NCI-H446 (cell line): Measurements from ENCODE around the gene FAM111B.
"Not testable (repeated sequence)": the region's sequence is repeated elsewhere in the genome, so short reads cannot be mapped to it uniquely, and the experiment has no call there.

ENCODE experiments used
- DNase-seq, 2 experiments: peaks; one replicate each; lab custom pipeline; 2025; lab: John Stamatoyannopoulos, UW

FAM111B gene

DNA sequence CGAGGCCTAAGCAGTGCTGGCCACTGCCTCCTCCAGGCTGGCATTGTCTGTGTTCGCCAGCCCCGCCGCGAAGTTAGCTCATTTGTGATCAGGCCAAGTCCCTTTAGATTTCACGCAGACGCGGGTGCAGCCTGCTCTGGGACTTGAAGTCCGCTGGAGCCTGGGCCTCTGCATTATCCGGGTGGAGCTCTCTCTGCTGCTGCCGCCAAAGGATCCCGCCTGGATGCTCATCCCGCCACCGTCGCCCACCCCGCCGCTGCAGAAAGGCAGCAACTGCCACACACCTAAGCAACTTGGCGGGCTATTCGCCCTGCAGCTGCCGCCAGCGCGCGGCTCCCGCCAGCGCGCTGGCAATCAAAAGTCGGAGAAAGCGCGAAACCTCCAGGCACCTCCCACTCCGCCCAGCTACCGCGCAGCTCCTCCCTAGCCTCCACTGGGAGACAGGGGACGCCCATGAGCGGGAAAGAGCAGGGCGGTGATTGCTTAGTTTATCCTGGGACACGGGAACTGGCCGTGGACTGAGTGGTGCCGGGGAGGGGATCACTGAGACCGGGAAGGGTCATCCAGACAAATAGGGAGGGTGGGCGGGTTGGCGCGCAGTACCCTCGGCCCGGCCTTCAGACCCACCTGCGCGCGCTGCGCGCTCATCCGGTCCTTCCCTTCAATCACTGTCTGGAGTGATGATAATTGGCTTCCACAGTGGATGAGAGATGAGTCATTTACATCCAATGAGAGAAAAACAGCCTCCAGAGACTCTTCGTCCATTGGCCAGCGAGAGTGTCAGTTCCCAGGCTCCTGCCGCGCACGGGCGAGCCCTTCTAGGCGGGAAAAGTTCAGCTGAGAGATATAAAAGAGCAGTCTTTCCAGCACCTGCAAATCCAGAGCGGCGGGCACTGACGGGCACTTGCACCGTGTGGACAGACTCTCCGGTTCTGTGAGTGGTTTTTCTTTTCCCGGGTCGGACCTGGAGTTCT is at the start of gene FAM111B:
FAM111B (plus strand) TSS at position 875 of the 974 bp plus-strand sequence. CDS start 2,389 bp downstream, outside the sequence.
- peak; percentile 90 to 97 for DNase-seq

GRCh38 chr11:59058120-59059033 is 48.7 kb upstream of the FAM111B start:
- DNase-seq = peak; percentile 85 to 94

DNA sequence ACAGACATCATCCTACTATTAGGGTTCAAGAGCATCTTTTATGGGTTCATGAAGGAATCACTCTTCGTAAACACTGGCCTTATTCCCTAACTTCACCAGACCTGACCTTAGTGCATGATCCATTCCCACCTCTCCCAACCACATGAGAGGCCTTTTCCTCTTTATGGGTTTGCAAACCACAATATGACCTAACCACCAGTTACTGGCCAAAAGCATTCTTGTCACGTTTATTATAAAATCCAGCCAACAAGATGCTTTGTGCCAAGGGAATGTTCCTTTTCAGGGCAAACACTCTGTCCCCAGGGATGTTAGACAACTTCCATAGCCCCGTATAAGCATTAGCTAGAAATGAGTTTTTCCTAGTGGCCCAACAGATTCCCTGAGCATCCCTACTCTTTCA is 46.9 kb upstream of the FAM111B start:
- not testable (repeated sequence) for DNase-seq

GRCh38 chr11:59062602-59063529 is 44.2 kb upstream of the FAM111B start:
- DNase-seq = peak in 1 of 2 experiments; percentile 42

DNA sequence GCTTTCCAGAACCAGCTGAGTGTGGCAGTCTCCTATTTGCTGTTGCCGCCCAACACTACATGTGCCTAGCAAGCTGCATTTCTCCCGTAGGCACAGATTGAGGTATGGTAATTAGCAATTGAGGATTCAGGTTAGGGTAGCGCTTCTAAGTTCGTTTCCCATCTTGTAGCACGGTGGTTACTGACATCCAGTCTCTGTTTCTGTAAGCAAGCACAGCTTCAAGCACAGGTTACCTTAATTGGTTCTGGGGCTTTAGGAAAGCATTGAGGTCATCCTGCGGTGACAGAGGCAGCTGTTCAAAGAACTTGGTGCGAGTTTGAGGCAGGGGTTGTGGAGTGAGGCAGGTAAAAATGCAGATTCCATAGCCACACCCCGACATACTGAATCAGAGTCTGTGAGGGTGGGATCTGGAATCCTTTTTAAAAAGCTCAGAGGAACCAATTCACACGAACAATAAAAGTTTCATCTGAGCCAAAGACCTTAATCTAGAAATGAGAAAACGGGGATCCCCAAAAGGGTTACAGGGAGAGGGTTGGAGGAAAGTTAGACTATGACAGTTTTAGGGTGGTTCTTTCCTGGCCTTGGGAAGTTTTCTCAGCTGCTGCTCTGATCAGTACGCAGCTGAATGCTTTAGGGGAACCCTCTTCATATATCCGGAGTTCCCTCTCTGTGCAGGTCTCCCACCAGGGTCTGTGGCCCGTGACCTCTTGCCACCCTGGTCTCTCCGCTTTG is 42.9 kb upstream of the FAM111B start:
- not testable (repeated sequence) for DNase-seq

- no peak for DNase-seq
These were observed 38.0 kb upstream of the FAM111B start for GRCh38 chr11:59069087-59069486.

- no peak for DNase-seq
These were observed 30.0 kb upstream of the FAM111B start for GRCh38 chr11:59076876-59077571.

DNA sequence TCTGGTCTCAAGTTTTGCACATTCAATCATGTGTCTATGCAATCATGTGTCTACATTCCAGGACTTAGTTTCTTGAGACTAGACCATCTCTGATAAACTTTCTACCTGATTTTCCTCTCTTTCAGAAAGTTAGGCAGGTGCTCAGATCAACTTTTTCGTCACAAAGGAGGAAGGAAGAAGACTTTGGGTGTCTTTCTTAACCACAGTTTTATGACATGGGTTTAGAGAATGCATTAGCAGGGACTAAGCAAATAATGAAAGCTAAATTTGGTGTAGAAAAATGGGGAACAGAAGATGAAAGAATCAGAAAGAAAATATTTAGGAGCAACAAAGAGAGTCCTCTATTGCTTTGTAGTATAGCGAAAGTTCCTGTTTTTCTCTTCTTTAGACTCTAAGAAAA is 28.6 kb upstream of the FAM111B start:
- no peak for DNase-seq

- DNase-seq = no peak
These were observed 28.0 kb upstream of the FAM111B start for GRCh38 chr11:59079086-59079485.

- not testable (repeated sequence) for DNase-seq
These were observed 26.6 kb upstream of the FAM111B start for GRCh38 chr11:59080421-59080820.

DNA sequence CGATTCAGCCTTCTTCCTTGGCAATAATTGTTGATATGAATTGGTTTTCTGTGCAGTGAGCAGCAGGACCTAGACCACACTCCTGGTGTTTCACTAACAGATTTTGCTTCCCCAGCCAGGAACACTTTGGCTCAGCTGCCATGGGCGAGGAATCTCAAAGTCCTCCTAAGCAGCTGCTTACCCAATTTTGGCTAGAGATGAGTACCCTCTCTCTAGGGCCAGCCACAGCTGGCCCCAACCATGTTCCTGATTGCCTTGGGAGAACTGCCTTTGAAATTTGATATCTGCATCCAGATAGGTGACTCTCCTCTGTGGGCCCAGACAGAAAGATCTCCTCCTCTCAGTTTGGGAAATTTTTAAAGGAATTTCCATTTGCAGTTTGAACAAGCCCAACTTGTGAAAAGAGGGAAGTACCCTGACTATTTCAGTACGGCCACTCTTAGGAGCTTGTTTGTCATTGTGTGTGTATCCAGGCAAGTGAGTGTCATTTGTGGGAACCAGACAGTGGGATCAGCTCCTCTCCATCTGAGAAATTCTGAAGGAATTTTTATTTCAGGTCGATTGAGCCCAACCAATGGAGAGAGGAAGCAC is 25.5 kb upstream of the FAM111B start:
- DNase-seq = not testable (repeated sequence)

DNA sequence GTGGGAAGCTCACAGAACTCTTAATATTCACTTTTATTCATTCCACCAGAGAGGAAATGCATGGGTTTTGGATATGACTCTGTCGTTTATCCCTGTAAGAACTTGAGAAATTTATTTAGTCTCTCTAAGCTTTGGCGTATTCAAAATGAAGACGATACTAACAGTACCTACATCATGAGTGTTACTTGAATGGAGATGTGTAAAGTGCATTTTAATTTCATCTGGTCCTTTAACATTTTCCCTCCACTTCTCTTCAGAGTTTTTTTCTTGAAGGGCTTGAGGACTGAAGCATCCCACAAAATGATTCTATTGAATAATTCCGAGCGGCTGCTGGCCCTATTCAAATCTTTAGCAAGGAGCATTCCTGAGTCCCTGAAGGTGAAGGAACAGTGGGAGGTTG is 21.0 kb upstream of the FAM111B start, which contains the start of gene GLYATL1B:
GLYATL1B (plus strand) TSS at position 301 of the 400 bp plus-strand sequence; CDS start at position 301, 0 bp downstream.
- DNase-seq = not testable (repeated sequence)

DNA sequence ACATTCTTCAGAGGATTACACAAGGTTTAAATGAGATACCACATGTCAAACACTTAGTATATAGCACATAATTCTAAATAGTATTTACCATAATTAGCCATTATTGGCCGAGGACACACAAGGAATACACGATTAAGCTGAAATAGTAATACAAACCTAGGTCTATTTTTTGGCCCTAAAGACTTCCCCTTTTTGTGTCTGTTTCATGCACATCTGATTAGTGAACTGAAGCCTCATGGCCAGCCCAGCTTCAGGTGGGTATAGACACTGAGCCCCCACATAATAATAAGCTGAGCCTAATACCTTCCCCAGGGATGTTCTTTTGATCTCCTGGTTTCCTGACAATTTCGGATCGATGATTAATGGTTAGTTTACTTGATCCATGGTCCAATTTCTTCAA is 18.9 kb upstream of the FAM111B start:
- DNase-seq = no peak

DNA sequence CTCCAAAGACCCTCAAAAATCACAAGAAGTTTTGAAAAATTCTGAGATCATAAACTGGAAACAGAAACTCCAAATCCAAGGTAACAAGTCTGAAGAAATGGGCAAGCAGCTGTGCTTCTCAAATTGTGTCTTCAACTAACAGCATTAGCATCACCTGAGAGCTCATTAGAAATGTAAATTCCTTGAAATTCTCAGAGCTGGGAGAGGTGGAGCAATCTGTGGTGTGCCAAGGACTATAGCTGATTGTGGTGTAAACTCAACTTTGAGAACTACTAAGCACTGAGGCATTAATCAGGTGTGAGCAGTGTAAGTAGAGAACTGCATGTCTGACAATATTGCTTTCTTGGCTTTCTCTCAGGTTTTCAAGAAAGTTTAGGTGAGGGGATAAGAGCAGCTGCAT is 13.5 kb upstream of the FAM111B start:
- DNase-seq = not testable (repeated sequence)

- DNase-seq = not testable (repeated sequence)
These were observed 11.8 kb upstream of the FAM111B start for GRCh38 chr11:59095225-59095624.

GRCh38 chr11:59095972-59096575 is 11.0 kb upstream of the FAM111B start:
- DNase-seq = not testable (repeated sequence)

- peak in 1 of 2 experiments; percentile 55 for DNase-seq
These were observed 9.8 kb upstream of the FAM111B start for GRCh38 chr11:59097113-59097708.

- DNase-seq = not testable (repeated sequence)
These were observed 9.1 kb upstream of the FAM111B start for GRCh38 chr11:59097938-59098337.
